IMR-90 (cell line): ENCODE results near the gene CD99L2. TPM values are rescaled to one million over a fixed set of nuclear protein-coding genes. Genes with fewer than 3 reads are reported as not detected.

Source experiments
- ATAC-seq: fragments of 200-7000 bp; cut with Tn5 transposase; 2 replicates; pipeline ENCODE4 v1.9.1; 2020; ENCODE audit warnings: low read depth, mild to moderate bottlenecking, moderate library complexity
- BruUV-seq: library from RNA; stranded (reverse); fragments of 400-500 nt; replicated peaks from 2 replicates; lab custom pipeline; 2021; lab: Mats Ljungman, UMichigan
- CTCF ChIA-PET: fragments of 300-600 bp; formaldehyde crosslinking; extraction: SDS; loops from one replicate; lab custom pipeline; 2021; ENCODE audit warnings: antibody characterized with exemption; lab: Yijun Ruan, JAX
- POLR2A ChIA-PET: fragments of 300-600 bp; sonication (Branson Sonifier 250); formaldehyde crosslinking; loops from one replicate; lab custom pipeline; 2022; ENCODE audit warnings: antibody characterized with exemption; ENCODE audit not compliant: unreplicated experiment; lab: Charles Lee
- DNase-seq: peaks from one replicate; pipeline ENCODE4 v3.0.0; 2013
- H2AFZ ChIP-seq: replicated peaks from 2 replicates; pipeline ENCODE3; 2013; ENCODE audit warnings: low read length, mild to moderate bottlenecking; ENCODE audit not compliant: poor library complexity
- H2AK5ac ChIP-seq: 2 replicates; pipeline ENCODE4 v1.6.1; 2013; ENCODE audit warnings: low read depth, low read length, inconsistent platforms
- H2AK9ac ChIP-seq: replicated peaks from 2 replicates; pipeline ENCODE3; 2013; ENCODE audit warnings: mild to moderate bottlenecking, low read depth, low read length, moderate library complexity; ENCODE audit not compliant: poor library complexity
- H2BK120ac ChIP-seq: 2 replicates; pipeline ENCODE4 v1.6.1; 2013; ENCODE audit warnings: low read depth, low read length, inconsistent platforms
- H2BK15ac ChIP-seq: 3 replicates; pipeline ENCODE4 v1.6.1; 2013; ENCODE audit warnings: low read depth, low read length, inconsistent platforms
- H2BK20ac ChIP-seq: 2 replicates; pipeline ENCODE4 v1.6.1; 2013; ENCODE audit warnings: low read depth, mild to moderate bottlenecking, inconsistent platforms, low read length, moderate library complexity
- H2BK5ac ChIP-seq: 2 replicates; pipeline ENCODE4 v1.6.1; 2013; ENCODE audit warnings: mild to moderate bottlenecking, low read depth, low read length, inconsistent platforms; ENCODE audit not compliant: poor library complexity, severe bottlenecking
- H3K14ac ChIP-seq: replicated peaks from 2 replicates; pipeline ENCODE4 v1.6.1; 2013; ENCODE audit warnings: low read depth, low read length, inconsistent platforms
- H3K18ac ChIP-seq: 2 replicates; pipeline ENCODE4 v1.6.1; 2013; ENCODE audit warnings: low read depth, low read length, control low read depth
- H3K23ac ChIP-seq: 2 replicates; pipeline ENCODE4 v1.6.1; 2013; ENCODE audit warnings: low read depth, low read length, inconsistent platforms
- H3K27ac ChIP-seq: 2 replicates; pipeline ENCODE4 v1.5.1; 2013; ENCODE audit warnings: mild to moderate bottlenecking, control low read depth, low read length; ENCODE audit not compliant: insufficient read depth
- H3K27me3 ChIP-seq: 2 replicates; pipeline ENCODE4 v1.6.1; 2013; ENCODE audit warnings: low read length; ENCODE audit not compliant: control insufficient read depth, insufficient read depth
- H3K36me3 ChIP-seq: 2 replicates; pipeline ENCODE4 v1.6.1; 2013; ENCODE audit warnings: low read length, mixed read lengths; ENCODE audit not compliant: control insufficient read depth, insufficient read depth
- H3K4ac ChIP-seq: 2 replicates; pipeline ENCODE4 v1.6.1; 2013; ENCODE audit warnings: low read depth, low read length, inconsistent platforms
- H3K4me1 ChIP-seq: 2 replicates; pipeline ENCODE4 v1.6.1; 2013; ENCODE audit warnings: low read length, mixed read lengths; ENCODE audit not compliant: control insufficient read depth, insufficient read depth
- H3K4me2 ChIP-seq: 2 replicates; pipeline ENCODE4 v1.6.1; 2013; ENCODE audit warnings: low read depth, mild to moderate bottlenecking, control low read depth, low read length, moderate library complexity
- H3K4me3 ChIP-seq: 2 replicates; pipeline ENCODE4 v1.5.1; 2013; ENCODE audit warnings: low read depth, mild to moderate bottlenecking, control low read depth, low read length, moderate library complexity; ENCODE audit not compliant: insufficient read depth
- H3K56ac ChIP-seq: 2 replicates; pipeline ENCODE4 v1.6.1; 2013; ENCODE audit warnings: low read length, inconsistent platforms; ENCODE audit not compliant: insufficient read depth; ENCODE audit errors: extremely low read depth
- H3K79me1 ChIP-seq, 2 experiments: 2 replicates each; pipeline ENCODE4 v1.6.1; 2013; ENCODE audit warnings: low read length in 2 of 2, inconsistent platforms in 1 of 2, low read depth in 1 of 2
- H3K9ac ChIP-seq: 2 replicates; pipeline ENCODE4 v1.6.1; 2013; ENCODE audit warnings: low read depth, low read length, control low read depth
- H3K9me1 ChIP-seq: 2 replicates; pipeline ENCODE4 v1.6.1; 2013; ENCODE audit warnings: low read length, inconsistent platforms; ENCODE audit not compliant: insufficient read depth
- H3K9me3 ChIP-seq: 2 replicates; pipeline ENCODE4 v1.6.1; 2013; ENCODE audit warnings: low read length; ENCODE audit not compliant: control insufficient read depth, insufficient read depth
- H4K20me1 ChIP-seq: 2 replicates; pipeline ENCODE4 v1.6.1; 2013; ENCODE audit warnings: low read length, inconsistent platforms; ENCODE audit not compliant: insufficient read depth
- H4K5ac ChIP-seq: 2 replicates; pipeline ENCODE4 v1.6.1; 2013; ENCODE audit warnings: mild to moderate bottlenecking, low read depth, low read length, control low read depth
- H4K8ac ChIP-seq, 2 experiments: 2 replicates each; pipeline ENCODE4 v1.6.1; 2013; ENCODE audit warnings: low read depth in 2 of 2, low read length in 2 of 2, control low read depth in 1 of 2, inconsistent platforms in 1 of 2
- H4K91ac ChIP-seq: 2 replicates; pipeline ENCODE4 v1.6.1; 2013; ENCODE audit warnings: low read depth, low read length, inconsistent platforms; ENCODE audit not compliant: insufficient read depth
- BHLHE40 ChIP-seq: fragments of 150-350 bp; IDR thresholded peaks from 2 replicates; pipeline ENCODE4 v1.6.1; 2016; ENCODE audit warnings: mild to moderate bottlenecking, low read depth, low read length
- CEBPB ChIP-seq: IDR thresholded peaks from 2 replicates; pipeline ENCODE4 v1.6.1; 2012; ENCODE audit warnings: low read depth, low read length, improper control_type of control experiment
- CHD1 ChIP-seq: IDR thresholded peaks from 2 replicates; pipeline ENCODE4 v1.6.1; 2012; ENCODE audit warnings: low read depth, low read length, improper control_type of control experiment
- CTCF ChIP-seq: conservative IDR thresholded peaks from 2 replicates; pipeline ENCODE4 v1.5.1; 2012; ENCODE audit warnings: mild to moderate bottlenecking, low read depth, low read length, improper control_type of control experiment
- ELK1 ChIP-seq: fragments of 150-350 bp; IDR thresholded peaks from 2 replicates; pipeline ENCODE4 v1.6.1; 2016; ENCODE audit warnings: low read depth, mild to moderate bottlenecking, low read length, moderate library complexity, borderline replicate concordance
- MAFK ChIP-seq: IDR thresholded peaks from 2 replicates; pipeline ENCODE4 v1.6.1; 2012; ENCODE audit warnings: low read depth, low read length, improper control_type of control experiment
- MAZ ChIP-seq: IDR thresholded peaks from 2 replicates; pipeline ENCODE4 v1.6.1; 2012; ENCODE audit warnings: low read depth, mild to moderate bottlenecking, low read length, improper control_type of control experiment, moderate library complexity, borderline replicate concordance
- NFE2L2 ChIP-seq: fragments of 150-350 bp; IDR thresholded peaks from 2 replicates; pipeline ENCODE4 v1.6.1; 2016; ENCODE audit warnings: low read depth, mild to moderate bottlenecking, low read length
- POLR2A ChIP-seq: IDR thresholded peaks from 2 replicates; pipeline ENCODE4 v1.6.1; 2012; ENCODE audit warnings: mild to moderate bottlenecking, low read depth, low read length
- RCOR1 ChIP-seq: IDR thresholded peaks from 2 replicates; pipeline ENCODE4 v1.6.1; 2012; ENCODE audit warnings: mild to moderate bottlenecking, low read length, improper control_type of control experiment; ENCODE audit not compliant: insufficient replicate concordance
- RFX5 ChIP-seq: IDR thresholded peaks from 2 replicates; pipeline ENCODE4 v1.8.0; 2012; ENCODE audit warnings: low read depth, mild to moderate bottlenecking, low read length, moderate library complexity
- SMC3 ChIP-seq: fragments of 150-350 bp; IDR thresholded peaks from 2 replicates; pipeline ENCODE4 v1.6.1; 2016; ENCODE audit warnings: low read depth, mild to moderate bottlenecking, antibody characterized with exemption, low read length, moderate library complexity
- WGBS, 2 experiments: methylation state at CpG; one replicate each; pipeline versions ENCODE4 v1.1.5 to v1.1.7; 2013; ENCODE audit warnings: missing lambda C conversion rate in 2 of 2; ENCODE audit not compliant: insufficient read length in 1 of 2; ENCODE audit errors: extremely low coverage in 2 of 2; 5-methylcytosine and 5-hydroxymethylcytosine counted together
- dilution Hi-C: fragments of 300-500 bp; cut with HindIII; formaldehyde crosslinking; loops from one replicate; pipeline ENCODE4 v1.14.3; 2018; ENCODE audit warnings: low sequenced_read_pairs; ENCODE audit not compliant: unreplicated experiment
- in situ Hi-C: fragments of 300-500 bp; cut with MboI; formaldehyde crosslinking; loops from 3 replicates; pipeline ENCODE4 v1.14.3; 2019; ENCODE audit warnings: low sequenced_read_pairs, inconsistent platforms, mixed read lengths
- intact Hi-C: fragments of 100-400 bp; cut with micrococcal nuclease; formaldehyde crosslinking; loops from 2 replicates; pipeline ENCODE4 v1.10.0; 2022
- polyA plus RNA-seq, 3 experiments: library from polyadenylated mRNA; depleted of rRNA; stranded (reverse); fragments of >200 nt; gene quantifications; 2 replicates each; pipeline ENCODE4 v1.2.3, GENCODE V29; 2012; ENCODE audit warnings: low replicate concordance in 1 of 3
- total RNA-seq: library from RNA; depleted of rRNA; stranded (reverse); fragments of >200 nt; gene quantifications from 2 replicates; pipeline ENCODE4 v1.2.3, GENCODE V29; 2012
- TF ChIP-seq, protein P1 (sequence below): fragments of 150-350 bp; IDR thresholded peaks from 2 replicates; pipeline ENCODE4 v1.6.1; 2017; ENCODE audit warnings: mild to moderate bottlenecking, antibody characterized with exemption, low read length, low read depth

Gene CD99L2
- total and polyA plus RNA-seq, 2 of the 4 experiments (the other 2 are of a cell fraction) = 17.4 to 41.4 TPM

DNA sequence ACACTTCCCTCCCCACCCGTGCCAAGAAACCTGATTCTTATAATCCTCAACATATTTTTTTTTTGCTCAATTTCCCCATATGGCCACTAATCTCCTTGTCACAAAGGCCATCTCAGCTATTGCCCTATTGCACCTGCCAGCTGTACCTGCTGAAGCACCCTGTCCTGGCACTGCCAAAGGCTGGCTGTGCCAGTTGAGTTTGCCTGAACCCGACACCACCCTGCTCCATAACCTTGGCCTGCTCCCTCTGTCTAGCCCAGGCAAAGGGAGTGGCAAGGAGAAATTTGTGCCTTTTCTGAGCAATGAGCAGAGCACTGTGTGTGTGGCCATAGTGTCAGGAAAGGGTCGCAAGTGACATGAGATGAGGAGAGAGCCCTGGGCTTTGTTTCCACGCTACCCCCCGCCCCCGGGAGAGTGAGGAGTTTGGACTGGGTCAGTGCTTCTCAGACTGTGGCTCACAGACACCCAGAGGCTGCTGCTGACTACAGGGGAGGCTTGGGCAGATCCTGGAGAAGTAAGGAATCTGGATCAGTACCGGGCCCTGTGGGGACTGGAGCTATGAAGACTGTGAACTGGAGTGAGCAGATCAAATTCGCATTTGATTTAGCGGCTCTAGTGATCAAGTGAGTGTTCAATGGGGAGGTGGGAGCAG lies 42.5 kb upstream of the CD99L2 start:
- 40% methylated on average over 8 of the region's 9 CpGs; no CpG with 5 or more reads in 1 of the 2 experiments for WGBS, 2 experiments

More for the DNA sequence above, 42.5 kb upstream of the CD99L2 start:
- no peaks in the 10 kb centered on the region for H3K4me1 ChIP-seq
- H3K14ac ChIP-seq = no peak overlapping the region
- H2BK120ac ChIP-seq = no peak overlapping the region
- H3K9me1 ChIP-seq = no peaks in the 10 kb centered on the region
- intact Hi-C loops (no loop called here), in situ Hi-C loops (no loop called here), dilution Hi-C loops (no loop called here)
- BruUV-seq = no TSS peak
- DNase-seq (no peak), ATAC-seq (no peak)
- H3K18ac ChIP-seq = no peak overlapping the region
- no peak overlapping the region for H2AK9ac ChIP-seq
- no peak overlapping the region for H3K4me3 ChIP-seq
- POLR2A ChIA-PET = no interaction called here
- H3K9ac ChIP-seq = no peak overlapping the region
- H3K23ac ChIP-seq = no peak overlapping the region
- H4K5ac ChIP-seq = no peak overlapping the region
- H2BK15ac ChIP-seq = no peak overlapping the region
- no peak overlapping the region for H2BK20ac ChIP-seq
- H4K20me1 ChIP-seq = no peaks in the 10 kb centered on the region
- CTCF ChIA-PET = no interaction called here
- no peak overlapping the region for H3K4me2 ChIP-seq
- TF ChIP-seq CTCF (no peak), CEBPB (no peak), MAZ (no peak), RFX5 (no peak), SMC3 (no peak), ELK1 (no peak), RCOR1 (no peak), POLR2A (no peak), CHD1 (no peak), NFE2L2 (no peak), MAFK (no peak), BHLHE40 (no peak)
- TF ChIP-seq, protein P1, sequence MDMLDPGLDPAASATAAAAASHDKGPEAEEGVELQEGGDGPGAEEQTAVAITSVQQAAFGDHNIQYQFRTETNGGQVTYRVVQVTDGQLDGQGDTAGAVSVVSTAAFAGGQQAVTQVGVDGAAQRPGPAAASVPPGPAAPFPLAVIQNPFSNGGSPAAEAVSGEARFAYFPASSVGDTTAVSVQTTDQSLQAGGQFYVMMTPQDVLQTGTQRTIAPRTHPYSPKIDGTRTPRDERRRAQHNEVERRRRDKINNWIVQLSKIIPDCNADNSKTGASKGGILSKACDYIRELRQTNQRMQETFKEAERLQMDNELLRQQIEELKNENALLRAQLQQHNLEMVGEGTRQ = no peak
- H4K8ac ChIP-seq = no peak overlapping the region
- no peak overlapping the region for H3K4ac ChIP-seq
- H3K36me3 ChIP-seq = no peaks in the 10 kb centered on the region
- H3K27ac ChIP-seq = no peak overlapping the region
- no peaks in the 10 kb centered on the region for H3K79me1 ChIP-seq
- H4K91ac ChIP-seq = no peak overlapping the region
- H3K9me3 ChIP-seq = peaks cover 2% of the 10 kb centered on the region
- no peak overlapping the region for H3K56ac ChIP-seq
- H2BK5ac ChIP-seq = no peak overlapping the region
- no peak overlapping the region for H2AFZ ChIP-seq
- peaks cover 2% of the 10 kb centered on the region; the same call in 1 of the 2 replicates for H3K27me3 ChIP-seq
- no peak overlapping the region for H2AK5ac ChIP-seq
